CD14-positive monocyte (primary cell): ENCODE results near the gene LRIG1. TPM values are rescaled to one million over a fixed set of nuclear protein-coding genes. Genes with fewer than 3 reads are reported as not detected.

Experiments used
- DNase-seq, 3 donors: peaks; one replicate each; pipeline ENCODE4 v3.0.0-alpha.2; 2011 to 2022
- H2AFZ ChIP-seq: 2 replicates; pipeline ENCODE4 v1.6.0; 2012; ENCODE audit warnings: mild to moderate bottlenecking, low read depth, low read length, inconsistent platforms; ENCODE audit not compliant: insufficient read depth, poor library complexity, severe bottlenecking
- H3K27ac ChIP-seq, 2 donors: 1 replicate in 1 of 2; 2 replicates in 1 of 2; pipeline ENCODE4 v1.5.1; 2012 to 2013; ENCODE audit warnings: low read length in 2 of 2, control low read depth in 1 of 2, inconsistent platforms in 1 of 2, low read depth in 1 of 2, mild to moderate bottlenecking in 1 of 2
- H3K27me3 ChIP-seq, 2 donors: one replicate each; pipeline versions ENCODE4 v1.6.0 to v1.6.1; 2011 to 2013; ENCODE audit warnings: low read length in 2 of 2; ENCODE audit not compliant: control insufficient read depth in 2 of 2, insufficient read depth in 2 of 2
- H3K36me3 ChIP-seq, 2 donors: replicated peaks in 1 of 2; 1 replicate in 1 of 2; 2 replicates in 1 of 2; pipeline versions ENCODE4 v1.5.1 to v1.6.1; 2012 to 2013; ENCODE audit warnings: low read length in 2 of 2, control low read depth in 1 of 2, inconsistent platforms in 1 of 2, mild to moderate bottlenecking in 1 of 2; ENCODE audit not compliant: insufficient read depth in 2 of 2, control insufficient read depth in 1 of 2
- H3K4me1 ChIP-seq, 2 donors: 1 replicate in 1 of 2; 2 replicates in 1 of 2; pipeline versions ENCODE4 v1.5.1 to v1.6.1; 2012 to 2013; ENCODE audit warnings: low read length in 2 of 2, control low read depth in 1 of 2, inconsistent platforms in 1 of 2, mild to moderate bottlenecking in 1 of 2, moderate library complexity in 1 of 2; ENCODE audit not compliant: insufficient read depth in 2 of 2, control insufficient read depth in 1 of 2
- H3K4me2 ChIP-seq: replicated peaks from 2 replicates; pipeline ENCODE3; 2012; ENCODE audit warnings: low read length, moderate library complexity, mild to moderate bottlenecking; ENCODE audit not compliant: poor library complexity, severe bottlenecking; ENCODE audit errors: extremely low read depth
- H3K4me3 ChIP-seq, 3 experiments: fragments of 200-600 bp in 1 of 3; sonication (generic) in 1 of 3; replicated peaks in 1 of 3; 1 replicate in 2 of 3; 2 replicates in 1 of 3; pipeline ENCODE4 v1.5.1; 2011 to 2013; ENCODE audit warnings: low read length in 3 of 3, mild to moderate bottlenecking in 3 of 3, control low read depth in 2 of 3, low read depth in 2 of 3, inconsistent platforms in 1 of 3, moderate library complexity in 1 of 3
- H3K79me2 ChIP-seq: 2 replicates; pipeline ENCODE4 v1.6.0; 2012; ENCODE audit warnings: mild to moderate bottlenecking, control low read depth, inconsistent platforms, low read length, moderate library complexity; ENCODE audit not compliant: insufficient read depth
- H3K9ac ChIP-seq: 2 replicates; pipeline ENCODE4 v1.6.0; 2017; ENCODE audit warnings: low read length, mild to moderate bottlenecking; ENCODE audit not compliant: insufficient read depth, poor library complexity, severe bottlenecking
- H3K9me3 ChIP-seq, 2 donors: replicated peaks in 1 of 2; 1 replicate in 1 of 2; 2 replicates in 1 of 2; pipeline versions ENCODE4 v1.5.1 to v1.6.1; 2012 to 2013; ENCODE audit warnings: low read length in 2 of 2, control low read depth in 1 of 2; ENCODE audit not compliant: control insufficient read depth in 1 of 2, insufficient read depth in 1 of 2
- H4K20me1 ChIP-seq: 2 replicates; pipeline ENCODE4 v1.6.0; 2012; ENCODE audit warnings: mild to moderate bottlenecking, low read length, control low read depth, moderate library complexity; ENCODE audit not compliant: insufficient read depth
- H3K27ac Mint-ChIP-seq, 7 donors: one replicate each; pipeline ENCODE4 v1.8.0; 2020; ENCODE audit warnings: mild to moderate bottlenecking in 7 of 7, mixed read lengths in 7 of 7, moderate library complexity in 6 of 7, inconsistent platforms in 2 of 7
- H3K27me3 Mint-ChIP-seq, 3 donors: one replicate each; pipeline ENCODE4 v1.8.0; 2021 to 2022; ENCODE audit warnings: low read depth in 3 of 3, mild to moderate bottlenecking in 3 of 3, mixed read lengths in 3 of 3, moderate library complexity in 3 of 3, inconsistent platforms in 1 of 3
- H3K36me3 Mint-ChIP-seq, 2 donors: one replicate each; pipeline ENCODE4 v1.8.0; 2020; ENCODE audit warnings: mixed read lengths in 2 of 2, inconsistent platforms in 1 of 2, mild to moderate bottlenecking in 1 of 2
- H3K4me1 Mint-ChIP-seq: one replicate; pipeline ENCODE4 v1.8.0; 2020; ENCODE audit warnings: mild to moderate bottlenecking, mixed read lengths
- H3K4me3 Mint-ChIP-seq, 2 donors: one replicate each; pipeline ENCODE4 v1.8.0; 2020; ENCODE audit warnings: mild to moderate bottlenecking in 2 of 2, mixed read lengths in 2 of 2, moderate library complexity in 1 of 2
- H3K9me3 Mint-ChIP-seq, 7 donors: one replicate each; pipeline ENCODE4 v1.8.0; 2020 to 2022; ENCODE audit warnings: mixed read lengths in 7 of 7, mild to moderate bottlenecking in 6 of 7, moderate library complexity in 6 of 7, inconsistent platforms in 2 of 7
- WGBS: methylation state at CpG from one replicate; pipeline ENCODE4 v1.1.5; 2013; ENCODE audit warnings: missing lambda C conversion rate; ENCODE audit not compliant: insufficient coverage; 5-methylcytosine and 5-hydroxymethylcytosine counted together
- intact Hi-C, 2 donors: fragments of 100-400 bp; cut with micrococcal nuclease; formaldehyde crosslinking; loops; one replicate each; pipeline versions ENCODE4 v1.15.0 to v1.15.1; 2023
- polyA plus RNA-seq, 3 donors: library from polyadenylated mRNA; depleted of rRNA in 1 of 3; unstranded in 2 of 3; stranded (reverse) in 1 of 3; fragments of 300-500 nt in 2 of 3; fragments of >200 nt in 1 of 3; fragmentation: Illumina TruSeq in 2 of 3; gene quantifications; 1 replicate in 2 of 3; 2 replicates in 1 of 3; pipeline ENCODE4 v1.2.3, GENCODE V29; 2012 to 2021
- TF ChIP-seq, protein P1 (sequence below): fragments of 200-600 bp; IDR thresholded peaks from one replicate; pipeline ENCODE4 v1.8.0; 2022; ENCODE audit warnings: antibody characterized with exemption, mild to moderate bottlenecking

Gene LRIG1
- polyA plus RNA-seq, 3 donors: 0.82 to 1.9 (median 1.0) TPM

DNA sequence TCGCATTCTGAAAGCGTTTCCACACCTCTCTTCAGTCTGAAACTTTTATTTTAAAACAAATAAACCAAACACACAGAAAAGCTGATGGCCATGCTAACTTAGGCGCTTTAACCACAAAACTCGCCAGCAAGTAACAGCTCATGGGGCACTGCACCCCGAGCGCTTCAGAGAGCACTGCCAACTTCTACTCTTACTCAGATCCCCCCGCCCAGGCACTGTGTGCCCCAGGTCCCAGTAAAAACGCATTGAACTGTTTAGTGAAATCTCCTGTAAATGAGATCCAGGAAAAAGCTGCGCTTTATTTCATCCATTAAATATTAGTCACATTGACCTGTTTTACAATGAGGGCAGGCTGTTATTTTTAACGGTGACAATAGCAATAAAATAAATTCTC is 99.7 kb downstream of the LRIG1 start:
- no peak overlapping the region for H3K4me2 ChIP-seq
- no peak overlapping the region for H3K4me3 ChIP-seq
- H3K9me3 Mint-ChIP-seq: peaks cover 0 to 3% (median 0%) of the 10 kb centered on the region in 7 donors
- H4K20me1 ChIP-seq: no peaks in the 10 kb centered on the region
- TF ChIP-seq, protein P1, sequence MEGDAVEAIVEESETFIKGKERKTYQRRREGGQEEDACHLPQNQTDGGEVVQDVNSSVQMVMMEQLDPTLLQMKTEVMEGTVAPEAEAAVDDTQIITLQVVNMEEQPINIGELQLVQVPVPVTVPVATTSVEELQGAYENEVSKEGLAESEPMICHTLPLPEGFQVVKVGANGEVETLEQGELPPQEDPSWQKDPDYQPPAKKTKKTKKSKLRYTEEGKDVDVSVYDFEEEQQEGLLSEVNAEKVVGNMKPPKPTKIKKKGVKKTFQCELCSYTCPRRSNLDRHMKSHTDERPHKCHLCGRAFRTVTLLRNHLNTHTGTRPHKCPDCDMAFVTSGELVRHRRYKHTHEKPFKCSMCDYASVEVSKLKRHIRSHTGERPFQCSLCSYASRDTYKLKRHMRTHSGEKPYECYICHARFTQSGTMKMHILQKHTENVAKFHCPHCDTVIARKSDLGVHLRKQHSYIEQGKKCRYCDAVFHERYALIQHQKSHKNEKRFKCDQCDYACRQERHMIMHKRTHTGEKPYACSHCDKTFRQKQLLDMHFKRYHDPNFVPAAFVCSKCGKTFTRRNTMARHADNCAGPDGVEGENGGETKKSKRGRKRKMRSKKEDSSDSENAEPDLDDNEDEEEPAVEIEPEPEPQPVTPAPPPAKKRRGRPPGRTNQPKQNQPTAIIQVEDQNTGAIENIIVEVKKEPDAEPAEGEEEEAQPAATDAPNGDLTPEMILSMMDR: no peak
- no peak overlapping the region for H3K4me3 Mint-ChIP-seq
- H3K4me1 Mint-ChIP-seq: peaks cover 9% of the 10 kb centered on the region
- no peaks in the 10 kb centered on the region for H3K79me2 ChIP-seq
- peaks cover 4 to 7% of the 10 kb centered on the region in 2 donors for H3K36me3 Mint-ChIP-seq
- H3K9me3 ChIP-seq: no peaks in the 10 kb centered on the region
- no peaks in the 10 kb centered on the region for H3K27me3 ChIP-seq
- H3K4me1 ChIP-seq: peaks cover 8 to 11% of the 10 kb centered on the region in 2 donors
- H3K27me3 Mint-ChIP-seq: peaks cover 0 to 2% (median 0%) of the 10 kb centered on the region in 3 donors
- no peak overlapping the region for H3K27ac ChIP-seq
- H3K27ac Mint-ChIP-seq: peak overlapping the region in 1 of 7 donors; percentile 3
- 94% methylated on average over 8 of the region's 10 CpGs for WGBS
- no peak for DNase-seq
- H3K36me3 ChIP-seq: no peaks in the 10 kb centered on the region
- no peak overlapping the region for H3K9ac ChIP-seq
- no peak overlapping the region for H2AFZ ChIP-seq
- intact Hi-C loops: no loop called here

DNA sequence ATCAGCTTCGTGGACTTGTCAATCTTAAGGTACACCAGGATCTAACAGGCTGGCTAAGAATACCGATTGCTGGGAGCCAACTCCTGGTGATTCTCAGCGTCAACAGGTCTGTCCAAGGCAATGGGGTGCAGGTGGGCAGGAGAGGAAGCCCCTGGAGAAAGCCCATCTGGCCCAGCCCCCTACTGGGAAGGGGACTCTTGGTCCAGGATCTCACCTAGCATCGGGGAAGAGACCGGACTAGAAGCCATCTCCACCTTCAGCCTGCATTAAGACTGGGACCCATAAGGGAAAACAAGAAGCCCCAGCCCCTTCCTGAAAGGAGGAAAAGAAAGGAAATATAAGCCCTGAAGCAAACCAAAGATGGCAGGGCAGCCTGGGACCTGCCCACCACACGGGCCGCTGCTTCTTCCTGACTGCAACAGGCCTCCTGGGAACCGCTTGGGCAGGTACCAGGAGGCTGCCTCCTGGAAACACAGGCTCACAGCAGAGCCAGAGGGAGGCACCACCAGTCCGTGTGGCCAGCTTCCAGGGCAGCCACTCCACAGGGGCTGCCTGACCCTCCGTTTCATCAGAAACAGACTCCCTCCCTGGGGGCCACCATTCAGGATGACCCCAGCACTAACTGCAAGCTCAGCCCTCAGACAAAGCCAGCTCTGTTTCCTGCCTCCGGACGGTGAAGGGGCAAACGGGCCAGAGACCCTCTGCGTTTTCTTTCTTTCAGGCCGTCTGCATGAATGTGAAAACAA is 100.2 kb downstream of the LRIG1 start:
- Histone ChIP-seq H3K27me3 (no peaks in the 10 kb centered on the region), H3K4me2 (no peak overlapping the region), H3K9me3 (no peaks in the 10 kb centered on the region), H4K20me1 (no peaks in the 10 kb centered on the region), H3K36me3 (no peaks in the 10 kb centered on the region), H3K27ac (no peak overlapping the region), H3K4me3 (no peak overlapping the region), H3K4me1 (peaks cover 8 to 11% of the 10 kb centered on the region in 2 donors), H3K79me2 (no peaks in the 10 kb centered on the region), H2AFZ (no peak overlapping the region), H3K9ac (no peak overlapping the region)
- intact Hi-C loops: no loop called here
- TF ChIP-seq, protein P1: no peak
- WGBS: 96% methylated on average over 13 of the region's 15 CpGs
- Mint-ChIP-seq H3K27me3 (peaks cover 0 to 2% (median 0%) of the 10 kb centered on the region in 3 donors), H3K4me3 (no peak overlapping the region), H3K4me1 (peaks cover 9% of the 10 kb centered on the region), H3K9me3 (peaks cover 0 to 3% (median 0%) of the 10 kb centered on the region in 7 donors), H3K36me3 (peaks cover 4 to 10% of the 10 kb centered on the region in 2 donors), H3K27ac (peak overlapping the region in 1 of 7 donors; percentile 50)
- no peak for DNase-seq
